Measurements from ENCODE around the gene RIN3. TPM values are rescaled to one million over a fixed set of nuclear protein-coding genes. Genes with fewer than 3 reads are reported as not detected.
A peak's percentile ranks its signal among the peaks of the same experiment; 100 is the strongest.

RIN3 gene
- total and polyA plus RNA-seq, 7 donors: 6.0 to 31.8 (median 15.3) TPM

DNA sequence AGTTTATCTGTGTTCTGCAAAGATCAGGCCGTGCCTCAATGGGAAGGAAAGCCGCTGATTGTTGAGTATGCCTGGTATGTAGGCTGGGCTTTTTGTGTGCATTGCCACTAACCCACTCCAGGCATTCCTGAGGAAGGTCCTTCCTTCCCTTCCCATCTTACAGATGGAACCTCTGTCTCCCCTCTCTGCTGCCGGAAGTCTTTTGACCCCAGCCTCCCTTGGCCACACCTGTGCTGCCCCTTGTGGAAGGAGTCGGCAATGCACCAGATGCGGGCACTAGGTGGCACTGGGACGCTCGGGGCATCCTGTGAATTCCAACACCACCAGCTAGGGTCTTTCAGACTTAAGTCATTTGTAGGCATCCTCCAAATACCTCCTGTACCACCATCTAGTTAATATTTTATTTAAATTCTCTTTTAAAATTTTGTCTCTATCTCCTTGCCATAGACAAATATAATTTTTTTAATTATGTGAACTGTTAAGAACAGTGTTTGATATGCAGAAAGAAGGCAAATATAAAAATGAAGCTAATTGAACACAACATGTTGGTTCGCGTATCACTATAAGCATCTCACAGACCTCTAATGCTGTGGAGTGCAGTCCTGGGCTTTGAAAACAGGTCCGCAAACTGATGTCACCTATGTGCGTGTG, 99.6 kb downstream of the RIN3 start:
- 67 to 86% methylated on average over 11 of the region's 11 CpGs for WGBS, 2 donors

DNA sequence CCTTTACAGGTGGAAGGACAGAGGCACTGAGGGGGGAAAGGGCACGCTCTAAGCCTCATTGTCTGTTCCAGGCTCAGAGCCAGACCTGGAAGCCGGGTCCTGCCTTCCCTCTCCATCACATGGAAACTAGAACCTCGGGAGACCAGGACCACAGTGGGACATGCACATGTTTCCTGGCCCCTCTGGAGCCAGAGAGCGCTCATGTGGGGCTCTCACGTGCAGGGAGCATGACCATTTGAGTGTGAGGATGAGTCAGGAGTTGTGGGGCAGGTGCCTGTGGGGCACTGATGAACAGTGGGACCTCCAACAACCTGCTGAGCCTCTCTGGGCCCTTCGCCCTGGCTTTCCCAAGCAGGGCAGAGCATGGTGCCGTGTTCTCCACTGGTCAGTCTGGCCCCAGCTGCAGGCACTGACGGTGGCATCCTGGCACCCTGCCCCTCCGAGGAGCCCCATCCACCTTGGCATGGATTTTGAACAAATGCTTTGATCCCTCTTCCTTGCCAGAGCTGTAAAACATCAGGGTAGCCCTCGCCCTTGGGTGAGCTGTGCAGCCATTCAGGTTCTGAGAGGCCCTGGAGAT, 100.2 kb downstream of the RIN3 start:
- DNase-seq: no peak
- H3K9me3 ChIP-seq: no peaks in the 10 kb centered on the region
- H3K27me3 ChIP-seq: no peaks in the 10 kb centered on the region
- H3K27ac ChIP-seq: peak overlapping the region in 1 of 4 donors; percentile 95
- 85 to 91% methylated on average over 10 of the region's 10 CpGs for WGBS, 2 donors
- peaks cover 0 to 7% (median 0%) of the 10 kb centered on the region in 4 donors for H3K36me3 ChIP-seq
- intact Hi-C loops (cut with DNase I): no loop called here
- no peak overlapping the region for H3K4me3 ChIP-seq
- peaks cover 0 to 45% (median 32%) of the 10 kb centered on the region in 4 donors for H3K4me1 ChIP-seq
- TF ChIP-seq POLR2A (IDR thresholded peaks at IDR 0.05): no peak
- no peak for TF ChIP-seq POLR2AphosphoS5 (IDR thresholded peaks at IDR 0.05)
- TF ChIP-seq, protein P1, sequence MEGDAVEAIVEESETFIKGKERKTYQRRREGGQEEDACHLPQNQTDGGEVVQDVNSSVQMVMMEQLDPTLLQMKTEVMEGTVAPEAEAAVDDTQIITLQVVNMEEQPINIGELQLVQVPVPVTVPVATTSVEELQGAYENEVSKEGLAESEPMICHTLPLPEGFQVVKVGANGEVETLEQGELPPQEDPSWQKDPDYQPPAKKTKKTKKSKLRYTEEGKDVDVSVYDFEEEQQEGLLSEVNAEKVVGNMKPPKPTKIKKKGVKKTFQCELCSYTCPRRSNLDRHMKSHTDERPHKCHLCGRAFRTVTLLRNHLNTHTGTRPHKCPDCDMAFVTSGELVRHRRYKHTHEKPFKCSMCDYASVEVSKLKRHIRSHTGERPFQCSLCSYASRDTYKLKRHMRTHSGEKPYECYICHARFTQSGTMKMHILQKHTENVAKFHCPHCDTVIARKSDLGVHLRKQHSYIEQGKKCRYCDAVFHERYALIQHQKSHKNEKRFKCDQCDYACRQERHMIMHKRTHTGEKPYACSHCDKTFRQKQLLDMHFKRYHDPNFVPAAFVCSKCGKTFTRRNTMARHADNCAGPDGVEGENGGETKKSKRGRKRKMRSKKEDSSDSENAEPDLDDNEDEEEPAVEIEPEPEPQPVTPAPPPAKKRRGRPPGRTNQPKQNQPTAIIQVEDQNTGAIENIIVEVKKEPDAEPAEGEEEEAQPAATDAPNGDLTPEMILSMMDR (IDR thresholded peaks at IDR 0.05): no peak
- no peak for TF ChIP-seq EP300 (IDR thresholded peaks at IDR 0.05)

More for the DNA sequence above, 99.6 kb downstream of the RIN3 start:
- no peak overlapping the region for H3K4me3 ChIP-seq
- H3K4me1 ChIP-seq: peaks cover 0 to 49% (median 34%) of the 10 kb centered on the region in 4 donors
- TF ChIP-seq POLR2AphosphoS5 (IDR thresholded peaks at IDR 0.05): no peak
- TF ChIP-seq, protein P1 (IDR thresholded peaks at IDR 0.05): peak; percentile 44 to 70 (median 52)
- no peaks in the 10 kb centered on the region for H3K27me3 ChIP-seq
- H3K36me3 ChIP-seq: peaks cover 0 to 7% (median 0%) of the 10 kb centered on the region in 4 donors
- intact Hi-C loops (cut with DNase I): no loop called here
- peak overlapping the region in 2 of 4 donors; percentile 87 to 95 for H3K27ac ChIP-seq
- no peaks in the 10 kb centered on the region for H3K9me3 ChIP-seq
- no peak for DNase-seq

GRCh38 chr14:92615451-92615850, 101.9 kb downstream of the RIN3 start:
- no peak overlapping the region for H3K4me3 ChIP-seq
- WGBS, 2 donors: 41 to 42% methylated on average over 4 of the region's 4 CpGs
- H3K36me3 ChIP-seq: peaks cover 0 to 7% (median 0%) of the 10 kb centered on the region in 4 donors
- DNase-seq: no peak
- intact Hi-C loops (cut with DNase I): no loop called here
- no peaks in the 10 kb centered on the region for H3K27me3 ChIP-seq
- H3K27ac ChIP-seq: no peak overlapping the region
- no peaks in the 10 kb centered on the region for H3K9me3 ChIP-seq
- no peak for TF ChIP-seq POLR2AphosphoS5 (IDR thresholded peaks at IDR 0.05)
- TF ChIP-seq POLR2A (IDR thresholded peaks at IDR 0.05): no peak
- no peak for TF ChIP-seq EP300 (IDR thresholded peaks at IDR 0.05)
- TF ChIP-seq, protein P1 (IDR thresholded peaks at IDR 0.05): no peak
- H3K4me1 ChIP-seq: peaks cover 0 to 38% (median 26%) of the 10 kb centered on the region in 4 donors

- peaks cover 0 to 35% (median 20%) of the 10 kb centered on the region in 4 donors for H3K4me1 ChIP-seq
Observed at GRCh38 chr14:92616178-92616577, 102.6 kb downstream of the RIN3 start.

More at GRCh38 chr14:92616178-92616577, 102.6 kb downstream of the RIN3 start:
- no peak for DNase-seq
- 93 to 95% methylated on average over 5 of the region's 5 CpGs for WGBS, 2 donors
- intact Hi-C loops (cut with DNase I): no loop called here
- TF ChIP-seq, protein P1 (IDR thresholded peaks at IDR 0.05): no peak
- TF ChIP-seq POLR2A (IDR thresholded peaks at IDR 0.05): no peak
- TF ChIP-seq POLR2AphosphoS5 (IDR thresholded peaks at IDR 0.05): no peak
- no peak for TF ChIP-seq EP300 (IDR thresholded peaks at IDR 0.05)
- Histone ChIP-seq H3K27ac (no peak overlapping the region), H3K9me3 (no peaks in the 10 kb centered on the region), H3K36me3 (peaks cover 0 to 7% (median 0%) of the 10 kb centered on the region in 4 donors), H3K4me3 (no peak overlapping the region), H3K27me3 (no peaks in the 10 kb centered on the region)
